K562 (cell line): ENCODE results near the gene TIGIT. TPM values are rescaled to one million over a fixed set of nuclear protein-coding genes. Genes with fewer than 3 reads are reported as not detected.

Experiments
- ATAC-seq: fragments of 200-7000 bp; cut with Tn5 transposase; 3 replicates; pipeline ENCODE4 v1.9.1; 2020; ENCODE audit warnings: moderate library complexity
- BruUV-seq: library from RNA; stranded (reverse); fragments of 400-500 nt; replicated peaks from 2 replicates; lab custom pipeline; 2021; lab: Mats Ljungman, UMichigan
- CTCF ChIA-PET: fragments of 300-600 bp; formaldehyde crosslinking; extraction: SDS; loops from one replicate; lab custom pipeline; 2021; ENCODE audit warnings: low intra/inter-chr PET ratio; lab: Yijun Ruan, JAX
- POLR2A ChIA-PET: fragments of 300-600, 350-650 bp; sonication (Branson Sonifier 250); formaldehyde crosslinking; extraction: SDS; loops from one replicate; lab custom pipeline; 2021; ENCODE audit warnings: antibody characterized with exemption, inconsistent platforms; lab: Yijun Ruan, JAX
- DNase-seq, 4 experiments: peaks; one replicate each; pipeline versions ENCODE4 v3.0.0 to v3.0.0-alpha.2; 2011 to 2018; ENCODE audit warnings: low spot score in 3 of 4, mixed read lengths in 3 of 4; ENCODE audit errors: extremely low read depth in 1 of 4
- FAIRE-seq: peaks from 2 replicates; lab custom pipeline; 2011; peaks lifted over from hg19 to GRCh38; lab: Jason Lieb, UNC
- H2AFZ ChIP-seq: 2 replicates; pipeline ENCODE4 v1.6.0; 2011; ENCODE audit warnings: low read depth, low read length, control low read depth, inconsistent platforms
- H3K27ac ChIP-seq: fragments of 200-600 bp; 3 replicates; pipeline ENCODE4 v1.8.0; 2011; ENCODE audit warnings: low read depth, mild to moderate bottlenecking, control low read depth, inconsistent platforms, low read length, moderate library complexity, mixed read lengths; ENCODE audit errors: extremely low read depth
- H3K27me3 ChIP-seq, 2 experiments: fragments of 300-600 bp in 1 of 2; 2 replicates in 1 of 2; 3 replicates in 1 of 2; pipeline versions ENCODE4 v1.6.0 to v1.8.0; 2011; ENCODE audit warnings: inconsistent platforms in 2 of 2, low read length in 2 of 2, mild to moderate bottlenecking in 1 of 2, mixed read lengths in 1 of 2, moderate library complexity in 1 of 2; ENCODE audit not compliant: control insufficient read depth in 2 of 2, insufficient read depth in 2 of 2
- H3K36me3 ChIP-seq: fragments of 300-600 bp; 3 replicates; pipeline ENCODE4 v1.8.0; 2011; ENCODE audit warnings: mild to moderate bottlenecking, low read length, inconsistent platforms; ENCODE audit not compliant: control insufficient read depth, insufficient read depth
- H3K4me1 ChIP-seq, 2 experiments: fragments of 200-600 bp in 1 of 2; replicated peaks in 1 of 2; 2 replicates in 1 of 2; 3 replicates in 1 of 2; pipeline versions ENCODE4 v1.5.1 to v1.8.0; 2011; ENCODE audit warnings: inconsistent platforms in 2 of 2, low read length in 2 of 2, mild to moderate bottlenecking in 1 of 2, mixed read lengths in 1 of 2, moderate library complexity in 1 of 2; ENCODE audit not compliant: control insufficient read depth in 2 of 2, insufficient read depth in 2 of 2
- H3K4me2 ChIP-seq: 2 replicates; pipeline ENCODE4 v1.6.1; 2011; ENCODE audit warnings: low read length, control low read depth, inconsistent platforms, mixed read lengths; ENCODE audit not compliant: insufficient read depth
- H3K4me3 ChIP-seq: fragments of 200-600 bp; sonication (generic), shearing (Covaris generic); 2 replicates; pipeline ENCODE4 v1.5.1; 2016; ENCODE audit warnings: control low read depth, inconsistent platforms
- H3K79me2 ChIP-seq: fragments of 200-600 bp; 3 replicates; pipeline ENCODE4 v1.8.0; 2011; ENCODE audit warnings: low read length, inconsistent platforms; ENCODE audit not compliant: control insufficient read depth, insufficient read depth
- H3K9ac ChIP-seq, 2 experiments: 2 replicates each; pipeline versions ENCODE4 v1.6.0 to v1.6.1; 2011; ENCODE audit warnings: low read depth in 2 of 2, low read length in 2 of 2, control low read depth in 1 of 2, inconsistent platforms in 1 of 2, mild to moderate bottlenecking in 1 of 2, mixed read lengths in 1 of 2; ENCODE audit not compliant: insufficient read depth in 1 of 2
- H3K9me1 ChIP-seq: one replicate; pipeline ENCODE4 v1.6.0; 2011; ENCODE audit warnings: inconsistent platforms, mild to moderate bottlenecking, low read length, moderate library complexity; ENCODE audit not compliant: control insufficient read depth, insufficient read depth
- H3K9me3 ChIP-seq: replicated peaks from 2 replicates; pipeline ENCODE4 v1.5.1; 2011; ENCODE audit warnings: low read depth, low read length, inconsistent platforms; ENCODE audit not compliant: control insufficient read depth, insufficient read depth
- H4K20me1 ChIP-seq: replicated peaks from 2 replicates; pipeline ENCODE4 v1.6.1; 2011; ENCODE audit warnings: low read length, inconsistent platforms, mixed read lengths; ENCODE audit not compliant: control insufficient read depth, insufficient read depth
- CBX8 ChIP-seq: fragments of 200-600 bp; sonication (generic); IDR thresholded peaks from 2 replicates; pipeline ENCODE4 v1.6.1; 2012; ENCODE audit warnings: borderline replicate concordance, mixed run types, low read depth, mild to moderate bottlenecking, moderate library complexity, mixed read lengths, low read length, control low read depth, inconsistent platforms; ENCODE audit not compliant: poor library complexity, severe bottlenecking; ENCODE audit errors: extremely low read depth
- EP400 ChIP-seq: fragments of 450-650 bp; IDR thresholded peaks from 2 replicates; pipeline ENCODE4 v1.6.1; 2017; ENCODE audit warnings: antibody characterized with exemption, mild to moderate bottlenecking, moderate library complexity
- HNRNPL ChIP-seq: fragments of 200-400 bp; formaldehyde crosslinking; IDR thresholded peaks from 2 replicates; pipeline ENCODE4 v1.6.1; 2017; ENCODE audit warnings: low read depth, mild to moderate bottlenecking, low read length
- IFI16 ChIP-seq: fragments of 250-450 bp; sonication (Bioruptor Pico); IDR thresholded peaks from 2 replicates; pipeline ENCODE4 v2.1.2; 2022; ENCODE audit warnings: mild to moderate bottlenecking, inconsistent platforms
- JUND ChIP-seq, 2 experiments: IDR thresholded peaks; 2 replicates in 1 of 2; 3 replicates in 1 of 2; pipeline ENCODE4 v1.6.1; 2011; ENCODE audit warnings: borderline replicate concordance in 2 of 2, low read depth in 2 of 2, low read length in 2 of 2, improper control_type of control experiment in 1 of 2, missing biosample characterization in 1 of 2, missing genetic modification characterization in 1 of 2, missing genetic modification reagents in 1 of 2
- KLF13 ChIP-seq: fragments of 450-650 bp; IDR thresholded peaks from 2 replicates; pipeline ENCODE4 v1.6.1; 2016; ENCODE audit warnings: missing genetic modification characterization, low read depth, mild to moderate bottlenecking, missing compliant biosample characterization, moderate library complexity, borderline replicate concordance
- NKRF ChIP-seq: fragments of 450-650 bp; IDR thresholded peaks from 2 replicates; pipeline ENCODE4 v1.6.1; 2016; ENCODE audit warnings: borderline replicate concordance
- RCOR1 ChIP-seq, 2 experiments: IDR thresholded peaks; 2 replicates each; pipeline ENCODE4 v1.6.1; 2012; ENCODE audit warnings: low read depth in 2 of 2, low read length in 2 of 2, borderline replicate concordance in 1 of 2, improper control_type of control experiment in 1 of 2
- TEAD2 ChIP-seq: fragments of 450-650 bp; IDR thresholded peaks from 2 replicates; pipeline ENCODE4 v1.6.1; 2016; ENCODE audit warnings: missing genetic modification characterization, control low read depth, missing compliant biosample characterization
- ZNF217 ChIP-seq: sonication (generic); formaldehyde crosslinking; IDR thresholded peaks from 2 replicates; pipeline ENCODE4 v1.8.0; 2022; ENCODE audit warnings: mild to moderate bottlenecking, missing genetic modification reagents
- WGBS: fragments of 100-300 bp; shearing (Covaris generic); methylation state at CpG from one replicate; pipeline ENCODE4 v1.1.6; 2016; ENCODE audit warnings: low coverage, mixed read lengths; ENCODE audit not compliant: insufficient coverage; ENCODE audit errors: missing lambda C conversion rate; 5-methylcytosine and 5-hydroxymethylcytosine counted together
- in situ Hi-C: fragments of 300-500 bp; cut with MboI; formaldehyde crosslinking; loops from 4 replicates; pipeline ENCODE4 v1.15.0; 2018; ENCODE audit warnings: inconsistent platforms, mixed read lengths
- intact Hi-C: fragments of 100-400 bp; cut with micrococcal nuclease; formaldehyde crosslinking; loops from 2 replicates; pipeline ENCODE4 v1.14.2; 2022
- polyA plus RNA-seq, 8 experiments: library from polyadenylated mRNA; depleted of rRNA in 4 of 8; stranded (reverse) in 5 of 8; unstranded in 3 of 8; fragments of >200 nt; fragmentation: Nextera tagmentation in 2 of 8; fragmentation: Illumina TruSeq in 1 of 8; extraction: Ambion mirVana in 2 of 8; extraction: Trizol in 1 of 8; gene quantifications; 2 replicates each; pipeline versions ENCODE4 v1.2.1 to v1.2.3, GENCODE V29; 2011 to 2014; ENCODE audit warnings: inconsistent platforms in 1 of 8, missing spikeins in 1 of 8
- total RNA-seq, 7 experiments: library from RNA; depleted of rRNA in 6 of 7; stranded (reverse); fragments of >200 nt in 6 of 7; fragmentation: Illumina TruSeq in 2 of 7; extraction: Trizol in 2 of 7; gene quantifications; 2 replicates each; pipeline versions ENCODE4 v1.2.1 to v1.2.3, GENCODE V29; 2011 to 2021; ENCODE audit warnings: low replicate concordance in 1 of 7

The TIGIT gene
- total and polyA plus RNA-seq, 9 of the 15 experiments (the other 6 are each of a cell fraction or from before 2014, with no cell fraction given): 0.11 TPM; not detected in 8

DNA sequence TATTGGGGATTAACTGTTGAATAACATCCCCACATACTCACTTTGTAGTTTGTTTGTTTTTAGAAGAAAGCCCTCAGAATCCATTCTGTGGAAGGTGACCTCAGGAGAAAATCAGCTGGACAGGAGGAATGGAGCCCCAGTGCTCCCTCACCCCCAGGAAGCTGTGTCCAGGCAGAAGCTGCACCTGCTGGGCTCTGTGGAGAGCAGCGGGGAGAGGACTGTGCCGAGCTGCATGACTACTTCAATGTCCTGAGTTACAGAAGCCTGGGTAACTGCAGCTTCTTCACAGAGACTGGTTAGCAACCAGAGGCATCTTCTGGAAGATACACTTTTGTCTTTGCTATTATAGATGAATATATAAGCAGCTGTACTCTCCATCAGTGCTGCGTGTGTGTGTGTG lies 14.0 kb downstream of the TIGIT start:
- TF ChIP-seq EP400: no peak
- TF ChIP-seq TEAD2 (tag): no peak
- no peak for TF ChIP-seq JUND (IDR thresholded peaks at IDR 0.05; ENCODE audit: borderline replicate concordance, low read depth, low read length)
- TF ChIP-seq JUND (tag; IDR thresholded peaks at IDR 0.05; ENCODE audit: borderline replicate concordance, low read depth, low read length): no peak
- no peak for TF ChIP-seq CBX8
- no peak for DNase-seq
- Histone ChIP-seq H3K79me2 (no peaks in the 10 kb centered on the region), H3K9me1 (no peaks in the 10 kb centered on the region), H3K4me3 (no peak overlapping the region), H3K4me2 (no peak overlapping the region), H3K27ac (no peak overlapping the region), H2AFZ (no peak overlapping the region), H4K20me1 (no peaks in the 10 kb centered on the region), H3K9me3 (no peaks in the 10 kb centered on the region), H3K4me1 (no peaks in the 10 kb centered on the region), H3K27me3 (no peaks in the 10 kb centered on the region), H3K9ac (no peak overlapping the region), H3K36me3 (no peaks in the 10 kb centered on the region)
- in situ Hi-C loops: no loop called here
- POLR2A ChIA-PET: interaction anchor here (0.9 kb wide), 1 partner anchor 9 kb away, joined by 3 read pairs; no protein-coding TSS in a partner anchor
- intact Hi-C loops: no loop called here
- BruUV-seq: no TSS peak
- 0% methylated on average over 3 of the region's 3 CpGs for WGBS
- no peak for ATAC-seq
- CTCF ChIA-PET: no interaction called here
- no peak for FAIRE-seq

DNA sequence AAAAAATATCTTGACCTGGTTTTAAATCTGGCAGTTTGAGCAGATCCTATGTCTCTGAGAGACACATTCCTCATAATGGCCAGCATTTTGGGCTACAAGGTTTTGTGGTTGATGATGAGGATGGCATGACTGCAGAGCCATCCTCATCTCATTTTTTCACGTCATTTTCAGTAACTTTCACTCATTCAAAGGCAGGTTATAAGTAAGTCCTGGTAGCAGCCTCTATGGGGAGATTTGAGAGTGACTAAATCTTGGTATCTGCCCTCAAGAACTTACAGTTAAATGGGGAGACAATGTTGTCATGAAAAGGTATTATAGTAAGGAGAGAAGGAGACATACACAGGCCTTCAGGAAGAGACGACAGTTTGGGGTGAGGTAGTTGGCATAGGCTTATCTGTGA lies 14.5 kb downstream of the TIGIT start:
- H3K9ac ChIP-seq: no peak overlapping the region
- no peaks in the 10 kb centered on the region for H4K20me1 ChIP-seq
- ChIA-PET CTCF (no interaction called here), POLR2A (interaction anchor here (0.9 kb wide), 1 partner anchor 9 kb away, joined by 3 read pairs; no protein-coding TSS in a partner anchor)
- H3K36me3 ChIP-seq: no peaks in the 10 kb centered on the region
- no peaks in the 10 kb centered on the region for H3K9me1 ChIP-seq
- DNase-seq (no peak), ATAC-seq (no peak), FAIRE-seq (no peak)
- BruUV-seq: no TSS peak
- H3K4me1 ChIP-seq: no peaks in the 10 kb centered on the region
- H3K4me2 ChIP-seq: no peak overlapping the region
- no peak overlapping the region for H3K4me3 ChIP-seq
- in situ Hi-C loops: no loop called here
- no peaks in the 10 kb centered on the region for H3K9me3 ChIP-seq
- no peaks in the 10 kb centered on the region for H3K79me2 ChIP-seq
- TF ChIP-seq RCOR1 (IDR thresholded peaks at IDR 0.05; ENCODE audit: borderline replicate concordance in 1 of 2, low read depth in 2 of 2, low read length in 2 of 2) (no peak), KLF13 (tag) (no peak), NKRF (no peak), ZNF217 (no peak), IFI16 (CRISPR knock-in tag) (no peak), HNRNPL (no peak)
- H2AFZ ChIP-seq: no peak overlapping the region
- intact Hi-C loops: no loop called here
- no peaks in the 10 kb centered on the region for H3K27me3 ChIP-seq
- H3K27ac ChIP-seq: no peak overlapping the region
- 0% methylated on average over 2 of the region's 2 CpGs for WGBS
